Jurkat, Clone E6-1 (cell line): ENCODE data around the gene DIAPH1. TPM values are rescaled to one million over a fixed set of nuclear protein-coding genes. Genes with fewer than 3 reads are reported as not detected.
A peak's percentile ranks its signal among the peaks of the same experiment; 100 is the strongest.

ENCODE experiments used
- DNase-seq: peaks from one replicate; pipeline ENCODE4 v3.0.0-alpha.2; 2011; ENCODE audit warnings: low read depth, low spot score
- H3K4me3 ChIP-seq: 2 replicates; pipeline ENCODE4 v1.5.1; 2011; ENCODE audit warnings: mild to moderate bottlenecking, low read length, control low read depth, moderate library complexity
- polyA plus RNA-seq: library from polyadenylated mRNA; unstranded; fragments of >200 nt; gene quantifications from one replicate; pipeline ENCODE4 v1.2.1, GENCODE V29; 2012; ENCODE audit warnings: missing spikeins; ENCODE audit not compliant: insufficient read length, insufficient read depth

The DIAPH1 gene
- 268 TPM for polyA plus RNA-seq

DNA sequence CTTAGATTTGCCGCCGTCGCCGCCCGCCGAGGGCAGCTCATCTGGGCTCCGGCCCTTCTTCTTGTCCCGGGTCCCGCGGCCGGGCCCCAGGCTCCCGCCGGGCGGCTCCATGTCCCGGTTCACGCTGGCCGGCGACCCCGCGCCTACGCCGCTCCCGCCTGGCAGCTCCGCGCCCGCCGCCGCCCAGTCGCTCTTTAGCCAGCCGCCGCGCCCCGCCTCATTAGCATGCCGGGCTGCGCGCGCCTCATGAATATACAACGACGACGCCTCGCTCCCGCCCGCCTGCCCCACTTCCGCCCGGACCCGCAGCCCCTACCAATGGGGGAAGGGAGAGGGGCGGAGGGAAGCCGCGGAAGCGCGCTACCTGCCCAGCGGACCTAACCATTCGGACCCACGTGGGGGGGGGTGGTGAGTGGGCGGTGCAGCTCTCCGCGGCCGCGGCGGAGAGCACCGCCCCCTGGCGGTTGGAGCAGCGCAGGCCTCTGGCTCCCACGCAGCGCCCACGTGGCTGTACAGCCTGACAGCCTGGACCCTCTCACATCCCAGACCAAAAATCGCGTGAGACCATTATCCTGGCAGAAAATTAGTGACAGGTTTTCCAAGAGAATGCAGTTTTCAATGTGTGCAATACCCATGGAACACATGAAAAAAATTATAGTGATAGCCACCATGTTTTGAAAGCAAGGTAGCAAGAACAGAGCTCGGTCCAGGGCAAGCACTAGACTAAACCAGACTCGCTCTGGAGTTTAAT is at the start of gene DIAPH1:
TSS of gene DIAPH1 (minus strand) at position 197 of the 751 bp plus-strand sequence. CDS start at position 111, 86 bp downstream.
- peak; percentile 95 for DNase-seq

DNA sequence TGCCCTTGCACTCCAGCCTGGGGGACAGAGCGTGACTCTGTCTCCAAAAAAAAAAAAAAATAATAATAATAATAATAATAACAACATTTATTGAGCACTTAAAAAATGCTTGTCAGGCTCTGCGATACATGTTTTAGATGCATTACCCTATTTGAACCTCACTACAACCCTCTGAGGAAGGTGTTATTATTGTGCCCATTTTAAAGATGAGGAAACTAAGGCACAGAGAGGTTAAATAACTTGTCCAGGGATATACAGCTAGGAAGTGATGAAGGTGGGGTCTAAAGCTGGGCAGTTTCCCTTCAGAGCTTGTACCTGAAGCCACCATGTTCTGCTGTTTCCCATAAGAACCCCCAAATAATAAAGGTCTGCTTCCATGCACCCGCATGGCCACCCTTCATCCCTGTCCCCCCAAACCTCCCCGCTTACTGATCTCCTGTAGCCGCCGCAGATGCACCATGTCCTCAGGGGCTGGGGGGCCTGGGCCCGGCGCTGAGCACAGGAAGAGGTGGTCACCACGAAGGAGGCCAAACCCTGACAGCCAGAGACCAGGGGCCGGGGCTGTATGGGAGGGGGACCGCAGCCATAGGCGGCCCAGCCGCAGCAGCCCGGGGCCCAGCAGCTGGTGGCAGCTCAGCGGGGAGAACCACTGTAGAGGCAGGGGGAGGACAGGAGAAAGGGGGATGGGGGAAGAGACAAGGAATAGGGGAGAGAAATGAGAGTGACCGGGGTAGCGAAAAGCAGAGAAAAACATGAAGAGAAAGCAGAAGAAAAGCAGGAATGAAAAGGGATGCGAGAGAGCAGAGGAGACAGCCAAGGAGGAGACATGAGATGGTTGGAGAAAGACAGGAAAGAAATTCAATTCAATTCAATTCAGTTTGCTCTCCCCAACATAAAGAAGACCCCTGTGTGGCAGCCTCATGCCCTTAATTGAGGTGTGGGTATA is 47.5 kb upstream of the DIAPH1 start:
- no peak for DNase-seq
- no peak overlapping the region for H3K4me3 ChIP-seq

More for the DNA sequence above, at the start of gene DIAPH1:
- H3K4me3 ChIP-seq = peak within 1 kb of the TSS; percentile 73

DNA sequence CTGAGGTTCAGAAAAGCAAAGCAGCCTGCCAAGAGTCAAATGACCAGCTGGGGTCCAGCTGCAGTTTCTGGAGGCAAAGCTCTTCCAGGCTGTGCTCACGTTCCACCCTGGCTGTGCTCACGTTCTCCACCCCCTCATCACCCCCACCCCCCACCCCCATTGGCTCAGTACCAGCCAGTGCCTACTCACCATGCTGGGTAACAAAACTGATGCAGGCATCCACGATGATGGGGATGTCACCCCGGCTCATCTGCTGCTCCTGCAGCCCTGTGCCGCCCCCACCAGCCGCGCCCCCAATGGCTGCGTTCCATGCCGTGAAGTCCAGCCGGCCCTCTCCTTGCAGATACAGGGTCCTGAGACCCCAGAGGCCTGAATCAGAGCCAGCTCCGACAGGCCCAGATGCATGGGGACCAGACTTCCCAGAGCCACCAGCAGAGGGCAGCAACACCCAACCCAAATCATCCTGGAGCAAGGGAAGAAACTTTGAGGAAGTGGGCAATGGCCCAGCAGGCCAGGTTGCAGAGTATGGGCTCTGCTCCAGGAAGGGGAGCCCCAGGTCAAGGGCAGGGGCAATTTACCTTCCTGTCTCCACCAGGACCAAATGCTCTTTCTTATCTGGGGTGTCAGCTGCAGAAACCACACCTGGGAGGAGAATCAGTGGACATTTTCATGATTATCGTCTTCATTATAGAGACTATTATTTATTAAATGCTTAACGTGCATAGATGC is 46.1 kb upstream of the DIAPH1 start:
- H3K4me3 ChIP-seq = no peak overlapping the region
- DNase-seq = peak; percentile 51

DNA sequence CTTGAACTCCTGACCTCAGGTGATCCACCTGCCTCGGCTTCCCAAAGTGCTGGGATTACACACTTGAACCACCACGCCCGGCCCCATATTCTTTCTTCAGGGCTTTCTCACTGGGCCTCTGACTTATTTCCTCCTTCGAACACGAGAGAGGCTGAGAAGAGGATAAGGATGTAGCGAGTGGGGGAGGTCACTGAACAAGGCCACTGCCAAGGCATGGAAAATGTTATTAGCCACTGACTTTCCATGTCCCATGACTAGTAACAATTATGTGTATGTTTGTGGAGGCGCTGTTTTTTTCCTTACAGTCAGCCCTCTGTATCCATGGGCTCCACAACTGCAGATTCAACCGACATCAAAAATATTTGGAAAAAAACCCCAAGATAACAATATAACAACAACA is 44.7 kb upstream of the DIAPH1 start:
- no peak for DNase-seq
- no peak overlapping the region for H3K4me3 ChIP-seq

DNA sequence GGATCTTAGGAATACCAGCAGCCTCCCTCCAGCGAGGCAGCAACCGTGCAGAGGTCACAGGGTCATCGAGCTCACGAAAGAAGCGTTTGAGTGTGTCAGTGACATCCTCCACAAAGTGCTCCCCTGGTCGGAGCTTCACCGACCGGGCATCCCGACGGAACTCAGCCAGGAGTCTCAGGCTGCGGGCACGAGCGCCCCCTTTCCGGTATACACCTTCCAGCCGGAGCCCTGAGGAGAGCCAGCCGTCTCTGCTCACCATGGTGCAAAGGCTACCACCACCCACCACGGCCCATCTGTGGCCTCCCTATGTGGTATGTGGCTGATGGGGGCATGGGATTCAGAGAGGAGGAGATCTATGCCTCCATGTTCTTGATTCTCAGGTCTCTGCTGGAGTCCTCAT is 43.2 kb upstream of the DIAPH1 start:
- no peak for DNase-seq
- no peak overlapping the region for H3K4me3 ChIP-seq

DNA sequence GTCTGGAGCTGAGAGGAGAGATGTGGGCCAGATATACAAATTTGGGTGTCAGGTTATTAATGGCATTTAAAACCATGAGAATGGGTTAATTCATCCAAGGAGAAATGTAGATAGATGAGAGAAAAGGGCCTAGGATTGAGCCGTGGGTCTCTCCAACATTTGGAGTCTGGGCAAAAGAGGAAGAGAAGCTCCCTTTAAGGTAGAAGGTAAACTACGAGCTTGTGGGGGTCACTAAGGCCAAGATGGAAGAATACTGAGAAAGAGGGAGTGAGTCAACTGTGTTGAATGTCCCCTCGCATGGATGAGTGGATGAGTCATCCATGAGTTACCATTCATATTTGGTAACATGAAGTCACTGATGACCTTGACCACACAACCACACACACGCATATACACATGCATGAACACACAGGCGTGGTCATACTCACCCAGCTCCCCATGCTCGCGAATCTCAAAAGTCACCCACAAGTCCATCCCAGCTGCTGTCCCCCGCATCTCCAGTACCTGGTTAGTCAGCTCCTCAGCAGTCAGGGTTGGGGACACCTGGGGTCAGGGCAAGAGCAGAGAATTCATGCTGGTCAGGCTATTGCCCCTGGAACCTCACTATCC is 39.2 kb upstream of the DIAPH1 start:
- DNase-seq = no peak
- H3K4me3 ChIP-seq = no peak overlapping the region

DNA sequence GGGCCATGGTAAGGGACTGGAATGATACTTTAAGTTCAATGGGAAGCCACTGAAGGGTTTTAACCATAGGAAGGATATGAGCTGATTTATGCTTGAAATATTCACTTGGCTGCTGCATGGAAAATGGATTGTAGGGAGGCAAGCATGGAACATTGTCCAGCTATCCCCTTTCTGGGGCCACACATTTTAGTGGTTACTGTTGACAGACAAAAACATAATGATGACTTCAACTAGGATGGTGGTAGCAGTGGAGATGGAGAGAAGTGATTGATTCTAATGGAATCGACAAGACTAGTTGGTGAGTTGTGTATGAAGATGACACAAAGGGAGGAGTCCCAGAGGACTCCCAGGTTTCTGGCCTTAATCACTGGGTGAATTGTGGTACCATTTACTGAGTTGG is 38.6 kb upstream of the DIAPH1 start:
- no peak for DNase-seq
- no peak overlapping the region for H3K4me3 ChIP-seq

DNA sequence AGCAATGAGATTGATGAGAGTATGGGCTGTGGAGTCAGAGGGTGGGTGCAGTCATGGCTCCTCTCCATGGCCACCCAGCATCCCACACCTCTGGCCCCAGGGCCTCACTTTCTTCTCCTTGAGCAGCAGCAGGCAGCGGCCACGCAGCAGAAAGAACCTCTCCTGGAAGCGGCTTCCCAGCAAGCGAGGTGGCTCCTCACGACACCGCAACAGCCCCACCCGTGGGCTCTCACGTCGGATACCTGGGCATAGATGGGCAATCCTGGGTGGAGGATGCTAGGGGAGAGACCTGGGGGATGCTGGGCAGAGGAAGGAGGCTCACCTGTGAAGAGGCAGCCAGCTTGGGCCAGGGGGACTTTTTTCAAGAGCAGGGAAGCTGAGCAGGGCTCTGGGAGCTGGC is 37.6 kb upstream of the DIAPH1 start:
- H3K4me3 ChIP-seq = no peak overlapping the region
- DNase-seq = no peak

DNA sequence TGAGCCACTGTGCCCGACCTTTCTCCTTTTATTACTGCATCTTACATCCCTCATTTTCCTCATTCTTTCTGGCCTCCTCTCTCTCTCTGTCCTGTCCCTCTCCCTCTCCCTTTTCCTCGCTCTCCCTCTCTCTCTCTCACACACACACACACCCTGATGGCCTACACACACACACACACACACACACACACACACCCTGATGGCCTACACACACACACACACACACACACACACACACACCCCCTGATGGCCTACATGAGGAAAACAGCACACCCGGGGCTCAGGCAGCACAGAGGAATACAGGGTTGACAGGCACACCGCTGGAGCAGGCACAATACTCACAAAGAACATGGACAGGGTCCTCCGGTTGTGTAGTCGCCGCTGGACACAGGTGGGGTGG is 36.2 kb upstream of the DIAPH1 start:
- no peak for DNase-seq
- no peak overlapping the region for H3K4me3 ChIP-seq

DNA sequence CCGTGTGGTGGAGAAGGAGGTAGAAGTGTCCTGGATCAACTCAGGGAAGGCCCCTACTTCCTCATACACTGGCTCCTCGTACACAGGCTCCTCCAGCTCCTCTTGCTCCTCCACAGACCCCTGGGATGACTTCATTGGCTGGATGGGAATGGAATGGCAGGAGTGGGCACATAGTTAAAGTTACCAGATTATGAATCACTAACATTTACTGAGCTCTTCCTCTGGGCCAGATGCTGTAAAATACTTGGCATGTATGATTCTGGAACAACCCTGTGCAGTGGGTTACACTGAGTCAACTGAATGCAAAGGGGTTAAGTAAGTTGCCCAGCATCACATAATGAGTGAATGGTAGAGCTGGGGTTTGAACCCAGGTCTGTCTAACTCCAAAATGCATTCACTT is 35.5 kb upstream of the DIAPH1 start:
- no peak for DNase-seq
- H3K4me3 ChIP-seq = no peak overlapping the region

DNA sequence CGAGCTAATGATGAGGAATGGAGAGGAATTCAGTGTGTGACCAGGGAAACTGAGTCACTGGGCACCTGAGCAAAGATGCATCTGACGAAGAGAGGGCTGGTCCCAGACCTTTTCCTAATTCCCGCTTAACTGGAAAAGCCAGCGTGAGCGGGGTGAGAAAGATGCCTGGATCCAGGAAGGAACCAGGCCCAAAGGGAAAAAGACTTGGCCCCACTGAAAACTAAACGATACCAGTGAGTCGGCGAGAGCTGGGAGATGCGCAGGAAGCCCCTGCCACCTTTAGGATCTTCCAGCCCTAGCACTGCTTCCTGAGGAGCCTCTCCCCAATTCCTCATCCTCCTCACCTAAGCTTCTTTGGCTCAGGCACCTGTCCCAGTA is 32.9 kb upstream of the DIAPH1 start:
- no peak for DNase-seq
- H3K4me3 ChIP-seq = no peak overlapping the region

DNA sequence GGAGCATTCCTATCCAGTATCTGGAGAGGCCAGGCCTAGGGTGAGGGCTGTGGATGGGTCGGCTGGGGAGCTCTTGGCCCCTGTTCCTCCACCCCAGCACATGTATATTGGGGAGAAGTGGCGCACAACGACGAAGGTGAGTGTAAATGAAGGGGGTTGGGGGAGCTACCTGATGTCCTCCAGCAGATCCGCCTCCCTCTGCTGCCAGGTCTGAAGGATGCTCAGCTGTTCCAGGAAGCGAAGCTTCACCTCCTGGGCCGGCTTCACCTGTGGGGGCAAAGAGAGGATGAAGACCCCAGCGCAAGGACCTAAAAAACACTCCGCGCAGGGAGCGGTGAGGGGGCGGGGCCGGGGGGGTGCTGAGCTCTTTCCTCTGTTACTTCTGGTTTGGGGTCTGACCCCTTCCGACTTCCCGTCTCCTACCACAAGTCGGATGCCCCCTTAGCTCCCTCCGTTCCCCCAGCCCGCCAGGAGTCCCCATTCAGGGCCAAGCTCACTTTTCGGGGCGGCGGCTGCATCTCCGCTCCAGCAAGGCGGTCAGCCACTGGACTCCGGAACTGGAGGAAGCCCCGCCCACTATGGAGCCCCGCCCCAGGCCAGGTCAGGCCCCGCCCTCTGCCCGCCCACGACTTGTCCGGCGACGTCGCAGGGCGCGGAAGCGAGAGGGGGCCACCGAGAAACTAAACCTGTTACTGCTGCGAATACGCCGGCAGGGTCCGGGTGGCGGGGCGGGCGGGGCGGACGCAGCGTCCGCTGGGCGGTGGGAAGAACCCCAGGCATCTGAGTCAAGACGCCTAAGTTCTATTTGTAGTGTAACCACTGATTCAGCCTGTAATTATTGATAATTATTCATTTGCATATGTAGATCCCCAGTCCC is 32.3 kb upstream of the DIAPH1 start, which contains the start of gene FCHSD1:
TSS of gene FCHSD1 (minus strand) at position 568 of the 877 bp plus-strand sequence. CDS start at position 518, 50 bp downstream.
- no peak within 1 kb of the TSS for H3K4me3 ChIP-seq

DNA sequence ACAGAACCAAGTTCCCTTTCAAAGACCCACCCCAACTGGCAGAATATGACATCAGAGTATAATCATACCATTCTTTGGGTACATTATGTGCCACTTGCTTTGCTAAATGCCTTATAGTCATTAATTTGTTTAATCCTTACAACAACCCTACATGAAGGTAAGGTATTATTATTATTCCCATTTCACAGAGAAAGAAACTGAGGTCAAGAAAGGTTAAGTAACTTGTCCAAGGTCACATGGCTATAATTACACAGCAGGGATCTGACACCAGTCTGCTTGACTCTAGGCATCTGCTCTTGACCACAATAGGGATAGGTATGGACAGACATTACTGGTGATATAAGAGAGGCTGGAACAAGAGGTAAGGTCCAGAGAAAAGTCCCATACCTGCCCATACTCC is 31.2 kb upstream of the DIAPH1 start:
- no peak overlapping the region for H3K4me3 ChIP-seq
- no peak for DNase-seq

More for the DNA sequence above, 32.3 kb upstream of the DIAPH1 start, which contains the start of gene FCHSD1:
- DNase-seq = no peak

DNA sequence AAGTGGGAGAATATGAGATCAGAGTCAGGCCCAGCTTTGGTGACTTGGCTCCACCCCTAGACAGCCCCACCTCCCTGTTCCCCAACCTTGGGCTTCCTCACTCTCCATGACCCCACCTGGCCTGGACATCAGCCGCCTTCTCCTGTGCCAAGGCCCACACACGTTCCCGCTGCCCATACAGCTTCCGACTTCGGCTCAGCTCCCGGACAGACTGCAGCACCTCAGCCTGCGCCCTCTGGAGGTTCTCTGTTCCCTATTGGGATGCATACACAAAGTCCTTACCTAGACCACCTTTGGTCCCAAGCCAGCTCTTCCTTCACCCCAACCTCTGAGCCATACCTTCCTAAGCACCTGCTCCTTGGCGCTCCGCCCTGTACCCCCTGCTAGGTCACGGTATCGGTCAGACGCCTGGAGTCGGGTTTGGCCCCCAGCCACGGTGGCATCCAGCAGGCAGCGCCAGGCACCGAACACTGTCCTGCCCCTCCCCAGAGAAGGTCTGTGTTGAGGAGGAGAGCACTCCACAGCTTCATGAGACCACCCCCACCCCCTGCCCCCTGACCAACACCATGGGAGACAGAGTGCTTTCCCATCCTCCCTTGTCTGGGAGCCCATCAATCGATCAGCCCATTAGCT is 30.4 kb upstream of the DIAPH1 start:
- DNase-seq = no peak
- no peak overlapping the region for H3K4me3 ChIP-seq

DNA sequence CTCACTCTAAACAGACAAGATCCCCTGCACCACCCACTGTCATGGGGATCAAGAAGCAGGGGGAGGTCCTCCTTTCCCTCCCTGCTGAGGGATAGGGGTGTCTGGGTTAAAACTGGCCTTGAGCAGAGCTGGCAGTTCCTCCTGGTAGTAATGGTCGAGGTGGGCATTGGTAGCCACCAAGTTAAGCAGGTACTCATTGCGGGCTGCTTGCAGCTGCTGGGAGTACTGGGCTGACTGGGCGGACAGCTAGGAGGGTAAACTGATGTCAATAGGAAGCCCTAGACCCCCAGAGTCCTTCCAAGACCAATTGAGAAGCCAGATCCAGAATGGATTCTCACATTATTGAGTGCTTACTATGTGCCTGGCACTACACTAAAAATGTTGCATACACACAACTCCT is 29.1 kb upstream of the DIAPH1 start:
- no peak overlapping the region for H3K4me3 ChIP-seq
- DNase-seq = no peak

DNA sequence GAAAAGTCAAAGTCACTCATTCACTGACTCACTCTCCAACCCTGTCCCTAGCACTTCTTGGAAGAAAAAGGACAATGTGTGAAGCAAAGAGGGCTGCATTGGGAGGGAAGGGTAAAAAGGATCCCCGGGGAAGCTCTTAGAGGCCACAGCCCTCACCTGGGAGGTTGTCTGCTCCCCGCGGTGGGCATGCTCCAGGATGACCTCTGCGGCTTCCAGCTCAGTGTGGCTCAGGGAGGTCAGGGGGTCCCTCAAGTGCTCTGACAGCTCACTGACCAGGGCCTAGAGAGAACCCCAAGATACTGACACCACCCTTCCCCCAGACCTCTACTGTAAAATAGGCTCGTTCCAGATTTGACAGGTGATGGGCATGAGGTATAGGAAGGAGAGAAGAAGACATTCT is 28.4 kb upstream of the DIAPH1 start:
- DNase-seq = no peak
- H3K4me3 ChIP-seq = no peak overlapping the region

DNA sequence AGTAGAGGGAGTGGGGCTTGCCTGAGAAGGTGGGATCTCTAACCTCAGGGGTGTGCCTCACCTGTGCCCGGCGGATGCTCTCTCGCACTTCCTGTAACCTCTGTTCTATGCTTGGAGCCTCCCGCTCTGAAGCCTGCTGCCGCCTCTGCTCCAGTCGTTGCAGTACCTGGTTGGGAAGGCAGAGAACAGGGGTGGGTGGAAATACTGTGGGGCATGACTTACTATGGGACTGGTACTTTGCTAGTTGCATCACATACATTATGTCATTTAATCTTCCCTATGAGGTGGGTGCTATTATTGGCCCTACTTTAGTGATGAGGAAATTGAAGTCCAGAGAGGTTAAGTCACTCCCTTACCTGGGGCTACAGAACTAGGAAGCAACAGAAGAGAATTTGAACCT is 27.2 kb upstream of the DIAPH1 start:
- no peak overlapping the region for H3K4me3 ChIP-seq
- no peak for DNase-seq
